ENCODE data around the gene NTPCR. TPM values are rescaled to one million over a fixed set of nuclear protein-coding genes. Genes with fewer than 3 reads are reported as not detected.

NTPCR gene
- total RNA-seq, 1 experiment from 2014 or later = 45.3 TPM

DNA sequence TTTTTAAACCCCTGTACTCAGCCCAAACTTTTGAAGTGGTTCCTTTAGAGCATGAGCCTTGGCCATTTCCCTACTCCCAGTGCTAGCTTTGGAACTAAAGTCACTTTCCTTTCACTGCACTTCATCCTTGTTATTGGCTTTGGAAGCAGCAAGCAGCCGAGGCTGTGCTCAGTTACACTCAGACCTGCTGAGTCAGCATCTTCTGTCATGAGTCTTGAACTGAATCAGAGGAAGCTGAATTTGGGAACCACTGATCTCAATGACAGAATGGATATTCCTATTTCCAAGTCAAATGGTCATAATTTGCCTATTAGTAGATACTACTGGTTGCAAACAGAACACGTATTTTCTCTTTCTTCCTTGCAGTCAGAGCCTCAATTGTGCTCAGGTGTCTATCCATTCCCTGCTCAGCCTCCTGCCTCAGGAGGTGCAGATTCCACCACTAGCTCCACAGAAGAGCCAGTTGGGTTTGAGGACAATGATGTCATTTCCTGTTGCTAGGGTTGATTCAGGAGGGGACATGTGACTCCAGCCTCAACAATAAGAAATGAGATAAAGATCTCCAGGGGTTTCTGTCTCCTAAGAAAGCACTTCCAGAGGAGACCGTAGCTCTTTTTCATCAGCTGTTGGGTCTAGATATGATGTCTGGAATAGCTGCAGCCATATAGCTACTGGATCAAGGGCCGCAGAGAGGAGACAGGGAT, 44.9 kb upstream of the NTPCR start:
- Histone ChIP-seq H3K4me3 (no peak overlapping the region), H3K36me3 (ENCODE audit: low read depth) (no peaks in the 10 kb centered on the region), H3K27ac (no peak overlapping the region), H3F3A (ENCODE audit: insufficient read depth, low read depth) (no peaks in the 10 kb centered on the region), H3K9me3 (ENCODE audit: insufficient read depth, low read depth) (no peaks in the 10 kb centered on the region), H3K79me2 (ENCODE audit: low read depth) (no peaks in the 10 kb centered on the region), H4K20me1 (ENCODE audit: insufficient read depth) (no peaks in the 10 kb centered on the region), H3K9me2 (ENCODE audit: insufficient read depth) (no peaks in the 10 kb centered on the region), H3K4me1 (replicated peaks; ENCODE audit: insufficient read depth) (no peaks in the 10 kb centered on the region), H2AFZ (no peak overlapping the region), H3K4me2 (no peak overlapping the region), H3K27me3 (ENCODE audit: insufficient read depth, low read depth) (0 out of 2 replicates have a peak, but pooled peaks cover 4% of the 10 kb centered on the region)
- intact Hi-C loops (cut with micrococcal nuclease; ENCODE audit: unreplicated experiment) = no loop called here
- DNase-seq = no peak
- POLR2A ChIA-PET (ENCODE audit: unreplicated experiment) = no interaction called here
- CTCF ChIA-PET = no interaction called here
- BruUV-seq (replicated peaks) = no TSS peak
- TF ChIP-seq, protein P1, sequence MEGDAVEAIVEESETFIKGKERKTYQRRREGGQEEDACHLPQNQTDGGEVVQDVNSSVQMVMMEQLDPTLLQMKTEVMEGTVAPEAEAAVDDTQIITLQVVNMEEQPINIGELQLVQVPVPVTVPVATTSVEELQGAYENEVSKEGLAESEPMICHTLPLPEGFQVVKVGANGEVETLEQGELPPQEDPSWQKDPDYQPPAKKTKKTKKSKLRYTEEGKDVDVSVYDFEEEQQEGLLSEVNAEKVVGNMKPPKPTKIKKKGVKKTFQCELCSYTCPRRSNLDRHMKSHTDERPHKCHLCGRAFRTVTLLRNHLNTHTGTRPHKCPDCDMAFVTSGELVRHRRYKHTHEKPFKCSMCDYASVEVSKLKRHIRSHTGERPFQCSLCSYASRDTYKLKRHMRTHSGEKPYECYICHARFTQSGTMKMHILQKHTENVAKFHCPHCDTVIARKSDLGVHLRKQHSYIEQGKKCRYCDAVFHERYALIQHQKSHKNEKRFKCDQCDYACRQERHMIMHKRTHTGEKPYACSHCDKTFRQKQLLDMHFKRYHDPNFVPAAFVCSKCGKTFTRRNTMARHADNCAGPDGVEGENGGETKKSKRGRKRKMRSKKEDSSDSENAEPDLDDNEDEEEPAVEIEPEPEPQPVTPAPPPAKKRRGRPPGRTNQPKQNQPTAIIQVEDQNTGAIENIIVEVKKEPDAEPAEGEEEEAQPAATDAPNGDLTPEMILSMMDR (conservative IDR thresholded peaks at IDR 0.05) = no peak
- TF ChIP-seq EZH2 (IDR thresholded peaks at IDR 0.05; ENCODE audit: low read depth) = no peak

DNA sequence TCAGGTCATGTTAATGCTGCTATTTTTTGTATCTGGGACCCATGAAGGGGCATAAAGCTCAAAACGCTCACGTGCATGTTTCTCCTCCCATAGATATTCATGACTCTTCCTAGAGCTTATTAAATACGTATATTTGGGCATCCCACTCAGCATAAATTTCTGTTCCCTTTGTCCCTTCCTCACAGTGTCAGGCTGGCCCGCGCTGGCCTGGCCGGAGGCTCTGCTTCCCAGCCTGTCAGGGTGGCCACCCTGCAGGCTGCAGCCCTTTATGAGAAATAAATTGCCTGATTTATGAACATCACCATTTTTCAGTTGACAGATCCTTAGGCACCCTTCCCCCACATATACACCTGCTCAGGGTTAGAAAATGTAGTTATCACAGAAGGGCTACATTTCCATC, 44.0 kb upstream of the NTPCR start:
- TF ChIP-seq EZH2 (IDR thresholded peaks at IDR 0.05; ENCODE audit: low read depth) = no peak
- TF ChIP-seq, protein P1 (conservative IDR thresholded peaks at IDR 0.05) = no peak
- ChIA-PET POLR2A (ENCODE audit: unreplicated experiment) (no interaction called here), CTCF (no interaction called here)
- intact Hi-C loops (cut with micrococcal nuclease; ENCODE audit: unreplicated experiment) = no loop called here
- H3K36me3 ChIP-seq (ENCODE audit: low read depth) = no peaks in the 10 kb centered on the region
- no peak for DNase-seq
- no peak overlapping the region for H2AFZ ChIP-seq
- H3K9me2 ChIP-seq (ENCODE audit: insufficient read depth) = no peaks in the 10 kb centered on the region
- no peak overlapping the region for H3K4me3 ChIP-seq
- H3F3A ChIP-seq (ENCODE audit: insufficient read depth, low read depth) = no peaks in the 10 kb centered on the region
- no peak overlapping the region for H3K4me2 ChIP-seq
- no peaks in the 10 kb centered on the region for H3K79me2 ChIP-seq (ENCODE audit: low read depth)
- no TSS peak for BruUV-seq (replicated peaks)
- H3K27ac ChIP-seq = no peak overlapping the region
- no peaks in the 10 kb centered on the region for H3K9me3 ChIP-seq (ENCODE audit: insufficient read depth, low read depth)
- no peaks in the 10 kb centered on the region for H3K4me1 ChIP-seq (replicated peaks; ENCODE audit: insufficient read depth)
- H3K27me3 ChIP-seq (ENCODE audit: insufficient read depth, low read depth) = no peaks in the 10 kb centered on the region
- H4K20me1 ChIP-seq (ENCODE audit: insufficient read depth) = no peaks in the 10 kb centered on the region

DNA sequence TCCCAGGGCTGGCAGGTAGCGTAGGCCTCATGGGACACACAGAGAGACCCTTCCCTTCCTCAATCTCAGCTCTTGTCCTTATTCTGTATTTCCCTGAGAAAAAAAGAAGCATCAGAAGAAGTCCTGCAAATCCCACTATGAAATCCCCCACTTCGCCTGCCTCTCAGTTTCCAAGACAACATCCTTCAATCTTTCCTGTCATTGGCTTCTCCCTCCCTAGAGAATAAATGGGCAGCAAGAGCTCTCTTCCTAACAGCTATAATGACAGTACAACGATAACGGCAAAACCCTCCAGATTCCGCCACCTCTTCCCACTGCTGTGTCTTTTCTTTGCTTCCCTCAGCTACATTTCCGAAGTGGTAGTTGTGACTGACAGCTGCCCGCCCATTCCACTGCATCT, 41.6 kb upstream of the NTPCR start:
- no peaks in the 10 kb centered on the region for H3K9me2 ChIP-seq (ENCODE audit: insufficient read depth)
- intact Hi-C loops (cut with micrococcal nuclease; ENCODE audit: unreplicated experiment) = no loop called here
- no peak overlapping the region for H3K27ac ChIP-seq
- H3K9me3 ChIP-seq (ENCODE audit: insufficient read depth, low read depth) = no peaks in the 10 kb centered on the region
- H3K4me2 ChIP-seq = no peak overlapping the region
- H3K4me1 ChIP-seq (replicated peaks; ENCODE audit: insufficient read depth) = no peaks in the 10 kb centered on the region
- H2AFZ ChIP-seq = no peak overlapping the region
- H3F3A ChIP-seq (ENCODE audit: insufficient read depth, low read depth) = no peaks in the 10 kb centered on the region
- ChIA-PET CTCF (no interaction called here), POLR2A (ENCODE audit: unreplicated experiment) (no interaction called here)
- H4K20me1 ChIP-seq (ENCODE audit: insufficient read depth) = no peaks in the 10 kb centered on the region
- no peaks in the 10 kb centered on the region for H3K27me3 ChIP-seq (ENCODE audit: insufficient read depth, low read depth)
- H3K79me2 ChIP-seq (ENCODE audit: low read depth) = no peaks in the 10 kb centered on the region
- DNase-seq = no peak
- no peaks in the 10 kb centered on the region for H3K36me3 ChIP-seq (ENCODE audit: low read depth)
- no peak for TF ChIP-seq EZH2 (IDR thresholded peaks at IDR 0.05; ENCODE audit: low read depth)
- TF ChIP-seq, protein P1 (conservative IDR thresholded peaks at IDR 0.05) = no peak
- no TSS peak for BruUV-seq (replicated peaks)
- H3K4me3 ChIP-seq = no peak overlapping the region

All from PC-9 (cell line).